Prostate gland (tissue), 2 donors: ENCODE results near the gene LATS2. TPM values are rescaled to one million over a fixed set of nuclear protein-coding genes. Genes with fewer than 3 reads are reported as not detected.
A peak's percentile ranks its signal among the peaks of the same experiment; 100 is the strongest.

ENCODE experiments used
- DNase-seq: peaks from one replicate; pipeline ENCODE4 v3.0.0-alpha.2; 2019; ENCODE audit warnings: low spot score
- H3K27ac ChIP-seq, 2 donors: fragments of 200-600 bp; sonication (generic); 2 replicates each; pipeline ENCODE4 v1.5.1; 2017 to 2019
- H3K27me3 ChIP-seq: fragments of 200-600 bp; sonication (generic); replicated peaks from 2 replicates; pipeline ENCODE4 v1.5.1; 2019; ENCODE audit not compliant: insufficient read depth
- H3K36me3 ChIP-seq, 2 donors: fragments of 200-600 bp; sonication (generic); 1 replicate in 1 of 2; 2 replicates in 1 of 2; pipeline versions ENCODE4 v1.5.1 to v1.8.1; 2017 to 2019
- H3K4me1 ChIP-seq: fragments of 200-600 bp; sonication (generic); replicated peaks from 2 replicates; pipeline ENCODE4 v1.5.1; 2019
- H3K4me3 ChIP-seq, 2 donors: fragments of 200-600 bp; sonication (generic); 2 replicates each; pipeline ENCODE4 v1.5.1; 2017 to 2019
- H3K9me3 ChIP-seq: fragments of 200-600 bp; sonication (generic); 2 replicates; pipeline ENCODE4 v1.5.1; 2017
- POLR2A ChIP-seq: fragments of 450-650 bp; IDR thresholded peaks from one replicate; pipeline ENCODE4 v1.6.1; 2016; ENCODE audit warnings: antibody characterized with exemption, mild to moderate bottlenecking
- POLR2AphosphoS5 ChIP-seq: sonication (generic); formaldehyde crosslinking; IDR thresholded peaks from one replicate; pipeline ENCODE4 v1.6.1; 2017; ENCODE audit warnings: antibody characterized with exemption
- WGBS: methylation state at CpG from one replicate; pipeline ENCODE4 v1.1.5; 2018; 5-methylcytosine and 5-hydroxymethylcytosine counted together
- intact Hi-C: fragments of 100-400 bp; cut with DNase I; formaldehyde crosslinking; loops from one replicate; pipeline ENCODE4 v1.14.2; 2022
- total RNA-seq, 2 donors: library from RNA; depleted of rRNA; stranded (reverse); fragments of >200 nt; gene quantifications; one replicate each; pipeline ENCODE4 v1.1.0, GENCODE V29; 2016
- TF ChIP-seq, protein P1 (sequence below), 4 experiments: fragments of 200-600 bp in 2 of 4; fragments of 450-650 bp in 2 of 4; sonication (generic) in 2 of 4; IDR thresholded peaks; 1 replicate in 3 of 4; 2 replicates in 1 of 4; pipeline ENCODE4 v1.5.1; 2016 to 2019; ENCODE audit warnings: antibody characterized with exemption in 4 of 4, mild to moderate bottlenecking in 2 of 4, moderate library complexity in 2 of 4

Gene LATS2
- total RNA-seq, 2 donors from 2014 or later: 22.0 to 27.4 TPM

DNA sequence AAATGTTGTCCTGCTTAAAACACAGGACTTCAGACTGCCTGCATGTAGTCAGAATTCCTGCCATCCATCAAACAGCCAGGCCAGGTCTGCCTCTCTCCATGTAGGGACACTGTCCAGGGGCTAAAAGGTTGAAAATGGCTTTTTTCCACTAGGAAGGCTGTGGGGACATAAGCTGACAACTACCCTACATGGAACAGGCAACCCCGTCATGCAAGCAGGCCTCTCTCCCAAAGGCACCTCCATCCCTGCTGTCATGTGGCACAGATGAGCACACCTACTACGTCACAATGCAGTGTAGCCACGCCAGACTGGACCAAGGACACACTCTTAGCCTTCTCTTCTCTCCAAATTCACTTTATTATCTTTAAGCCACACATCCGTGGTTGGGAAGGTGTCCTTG lies 40.8 kb downstream of the LATS2 start:
- H3K27ac ChIP-seq: peak overlapping the region in 1 of 2 donors; percentile 18
- DNase-seq: no peak
- 80% methylated on average over 4 of the region's 4 CpGs for WGBS
- intact Hi-C loops: no loop called here
- no peak overlapping the region for H3K4me3 ChIP-seq
- peaks cover 5% of the 10 kb centered on the region for H3K4me1 ChIP-seq
- no peaks in the 10 kb centered on the region for H3K9me3 ChIP-seq
- no peaks in the 10 kb centered on the region for H3K36me3 ChIP-seq
- TF ChIP-seq POLR2AphosphoS5 (no peak), POLR2A (no peak)
- TF ChIP-seq, protein P1, sequence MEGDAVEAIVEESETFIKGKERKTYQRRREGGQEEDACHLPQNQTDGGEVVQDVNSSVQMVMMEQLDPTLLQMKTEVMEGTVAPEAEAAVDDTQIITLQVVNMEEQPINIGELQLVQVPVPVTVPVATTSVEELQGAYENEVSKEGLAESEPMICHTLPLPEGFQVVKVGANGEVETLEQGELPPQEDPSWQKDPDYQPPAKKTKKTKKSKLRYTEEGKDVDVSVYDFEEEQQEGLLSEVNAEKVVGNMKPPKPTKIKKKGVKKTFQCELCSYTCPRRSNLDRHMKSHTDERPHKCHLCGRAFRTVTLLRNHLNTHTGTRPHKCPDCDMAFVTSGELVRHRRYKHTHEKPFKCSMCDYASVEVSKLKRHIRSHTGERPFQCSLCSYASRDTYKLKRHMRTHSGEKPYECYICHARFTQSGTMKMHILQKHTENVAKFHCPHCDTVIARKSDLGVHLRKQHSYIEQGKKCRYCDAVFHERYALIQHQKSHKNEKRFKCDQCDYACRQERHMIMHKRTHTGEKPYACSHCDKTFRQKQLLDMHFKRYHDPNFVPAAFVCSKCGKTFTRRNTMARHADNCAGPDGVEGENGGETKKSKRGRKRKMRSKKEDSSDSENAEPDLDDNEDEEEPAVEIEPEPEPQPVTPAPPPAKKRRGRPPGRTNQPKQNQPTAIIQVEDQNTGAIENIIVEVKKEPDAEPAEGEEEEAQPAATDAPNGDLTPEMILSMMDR (IDR thresholded peaks at IDR 0.05): no peak
- no peaks in the 10 kb centered on the region for H3K27me3 ChIP-seq

DNA sequence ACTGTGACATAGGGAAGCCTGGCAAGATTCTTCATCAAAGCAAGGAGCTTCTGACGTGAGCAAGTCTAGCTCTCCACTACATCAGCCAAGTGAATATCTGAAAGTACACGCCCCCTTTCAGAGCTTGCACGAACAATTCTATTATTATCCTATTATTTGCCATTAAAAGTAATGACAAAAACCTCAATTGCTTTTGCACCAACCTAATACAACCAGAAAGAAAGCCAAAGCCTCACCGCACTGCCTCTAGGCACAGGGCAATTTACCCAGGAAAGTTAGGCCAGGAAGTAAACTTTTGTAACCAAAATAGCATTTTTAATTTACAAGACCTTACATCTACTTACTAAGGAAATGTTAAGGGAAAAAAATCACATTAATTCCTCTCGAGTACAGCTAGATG lies 41.2 kb downstream of the LATS2 start:
- 41% methylated on average over 5 of the region's 5 CpGs for WGBS

DNA sequence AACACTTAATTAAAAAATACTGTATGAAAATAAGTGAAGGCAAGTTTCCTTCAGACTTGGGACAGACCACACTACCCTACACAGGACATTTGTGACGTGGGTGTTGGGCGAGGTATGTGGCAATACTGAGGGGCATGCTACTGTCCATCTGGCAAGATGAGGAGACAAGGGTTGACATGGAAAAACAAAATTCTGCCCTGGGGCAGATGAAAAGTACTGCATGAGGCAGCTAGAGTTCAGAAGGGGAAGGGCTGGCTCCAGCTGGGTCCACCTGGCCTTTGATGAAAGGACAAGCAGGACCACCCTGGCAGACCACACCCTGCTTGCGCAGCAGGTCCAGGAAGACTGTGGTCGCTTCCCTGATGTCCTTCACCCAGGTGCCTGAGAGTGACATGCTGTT lies 43.2 kb downstream of the LATS2 start:
- no peak for DNase-seq
- 97% methylated on average over 4 of the region's 4 CpGs for WGBS
- Histone ChIP-seq H3K4me1 (peaks cover 27% of the 10 kb centered on the region), H3K9me3 (no peaks in the 10 kb centered on the region), H3K27me3 (no peaks in the 10 kb centered on the region), H3K27ac (no peak overlapping the region), H3K36me3 (no peaks in the 10 kb centered on the region), H3K4me3 (no peak overlapping the region)
- intact Hi-C loops: no loop called here
- TF ChIP-seq, protein P1 (IDR thresholded peaks at IDR 0.05): no peak
- no peak for TF ChIP-seq POLR2A
- no peak for TF ChIP-seq POLR2AphosphoS5

More for the DNA sequence above, 41.2 kb downstream of the LATS2 start:
- TF ChIP-seq POLR2A: no peak
- no peak for TF ChIP-seq POLR2AphosphoS5
- TF ChIP-seq, protein P1 (IDR thresholded peaks at IDR 0.05): no peak
- Histone ChIP-seq H3K9me3 (no peaks in the 10 kb centered on the region), H3K36me3 (no peaks in the 10 kb centered on the region), H3K27me3 (no peaks in the 10 kb centered on the region), H3K4me1 (peaks cover 8% of the 10 kb centered on the region), H3K27ac (no peak overlapping the region), H3K4me3 (no peak overlapping the region)
- intact Hi-C loops: no loop called here
- DNase-seq: no peak

DNA sequence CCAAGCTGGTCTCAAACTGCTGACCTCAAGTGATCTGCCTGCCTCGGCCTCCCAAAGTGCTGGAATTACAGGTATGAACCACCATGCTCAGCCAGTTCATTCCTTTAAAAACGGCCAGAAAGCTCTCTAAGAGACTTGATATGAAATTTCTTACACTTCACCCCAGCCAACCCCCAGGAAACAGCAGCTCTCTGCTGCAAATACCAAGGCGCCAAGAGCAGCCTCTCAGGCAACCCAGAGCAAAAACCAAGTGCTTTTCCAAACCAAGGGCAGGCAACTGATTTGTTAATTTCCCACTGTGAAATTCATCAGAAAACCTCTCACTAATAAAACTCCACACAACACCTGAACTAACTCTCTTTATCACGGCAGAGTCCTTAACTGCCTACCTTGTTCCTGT lies 44.9 kb downstream of the LATS2 start:
- no peak for TF ChIP-seq POLR2AphosphoS5
- TF ChIP-seq, protein P1 (IDR thresholded peaks at IDR 0.05): no peak
- no peak for TF ChIP-seq POLR2A
- H3K27ac ChIP-seq: peak overlapping the region in 1 of 2 donors; percentile 62
- no peak for DNase-seq
- no peaks in the 10 kb centered on the region for H3K36me3 ChIP-seq
- 79% methylated on average over 4 of the region's 4 CpGs for WGBS
- no peaks in the 10 kb centered on the region for H3K9me3 ChIP-seq
- intact Hi-C loops: no loop called here
- no peaks in the 10 kb centered on the region for H3K27me3 ChIP-seq
- H3K4me3 ChIP-seq: no peak overlapping the region
- H3K4me1 ChIP-seq: peaks cover 34% of the 10 kb centered on the region

GRCh38 chr13:21015284-21015683 lies 46.1 kb downstream of the LATS2 start:
- H3K4me3 ChIP-seq: no peak overlapping the region
- H3K27me3 ChIP-seq: no peaks in the 10 kb centered on the region
- H3K9me3 ChIP-seq: no peaks in the 10 kb centered on the region
- no peak for DNase-seq
- 74% methylated on average over 1 of the region's 1 CpG for WGBS
- peaks cover 33% of the 10 kb centered on the region for H3K4me1 ChIP-seq
- intact Hi-C loops: no loop called here
- H3K27ac ChIP-seq: peak overlapping the region; percentile 62 to 80
- TF ChIP-seq, protein P1 (IDR thresholded peaks at IDR 0.05): no peak
- TF ChIP-seq POLR2A (no peak), POLR2AphosphoS5 (no peak)
- no peaks in the 10 kb centered on the region for H3K36me3 ChIP-seq
